Panc1 (cell line): ENCODE results near the gene TAAR8. TPM values are rescaled to one million over a fixed set of nuclear protein-coding genes. Genes with fewer than 3 reads are reported as not detected.

Source experiments
- ATAC-seq: fragments of 200-7000 bp; cut with Tn5 transposase; 2 replicates; pipeline ENCODE4 v1.9.1; 2020; ENCODE audit warnings: mild to moderate bottlenecking, moderate library complexity
- BruUV-seq: library from RNA; stranded (reverse); fragments of 400-500 nt; replicated peaks from 2 replicates; lab custom pipeline; 2021; lab: Mats Ljungman, UMichigan
- CTCF ChIA-PET: fragments of 300-600 bp; sonication (Branson Sonifier 250); formaldehyde crosslinking; loops from one replicate; lab custom pipeline; 2022; ENCODE audit warnings: antibody characterized with exemption; lab: Charles Lee
- POLR2A ChIA-PET: fragments of 300-600 bp; sonication (Branson Sonifier 250); formaldehyde crosslinking; loops from one replicate; lab custom pipeline; 2022; ENCODE audit warnings: antibody characterized with exemption; lab: Charles Lee
- DNase-seq: peaks from one replicate; pipeline ENCODE4 v3.0.0-alpha.2; 2010; ENCODE audit warnings: low read depth, low spot score
- H3K27ac ChIP-seq: 2 replicates; pipeline ENCODE4 v1.5.1; 2011; ENCODE audit warnings: mild to moderate bottlenecking, low read length, inconsistent platforms
- H3K27me3 ChIP-seq: fragments of 200-500 bp; sonication (Bioruptor generic); 2 replicates; pipeline ENCODE4 v1.6.0; 2014; ENCODE audit warnings: low read length, inconsistent platforms; ENCODE audit not compliant: control insufficient read depth, insufficient read depth
- H3K36me3 ChIP-seq: fragments of 200-500 bp; sonication (Bioruptor generic); 2 replicates; pipeline ENCODE4 v1.5.1; 2014; ENCODE audit warnings: inconsistent platforms, mild to moderate bottlenecking, low read length, moderate library complexity; ENCODE audit not compliant: control insufficient read depth, insufficient read depth
- H3K4me1 ChIP-seq: 2 replicates; pipeline ENCODE4 v1.5.1; 2011; ENCODE audit warnings: inconsistent platforms, mild to moderate bottlenecking, low read length, moderate library complexity; ENCODE audit not compliant: control insufficient read depth, insufficient read depth
- H3K4me3 ChIP-seq, 2 experiments: 2 replicates each; pipeline ENCODE4 v1.5.1; 2011 to 2012; ENCODE audit warnings: low read depth in 2 of 2, low read length in 2 of 2, mild to moderate bottlenecking in 2 of 2, inconsistent platforms in 1 of 2, moderate library complexity in 1 of 2
- H3K9me3 ChIP-seq: fragments of 200-500 bp; sonication (Bioruptor generic); 2 replicates; pipeline ENCODE4 v1.5.1; 2014; ENCODE audit warnings: low read depth, mild to moderate bottlenecking, inconsistent platforms, low read length, moderate library complexity; ENCODE audit not compliant: control insufficient read depth, insufficient read depth
- POLR2AphosphoS5 ChIP-seq: IDR thresholded peaks from 2 replicates; pipeline ENCODE4 v1.6.1; 2012; ENCODE audit warnings: mild to moderate bottlenecking, low read depth, low read length, moderate library complexity
- SIN3A ChIP-seq: IDR thresholded peaks from 2 replicates; pipeline ENCODE4 v1.6.1; 2012; ENCODE audit warnings: low read depth, mild to moderate bottlenecking, low read length, moderate library complexity, borderline replicate concordance; ENCODE audit not compliant: insufficient read depth
- TCF7L2 ChIP-seq: IDR thresholded peaks from 2 replicates; pipeline ENCODE4 v1.6.1; 2011; ENCODE audit warnings: mild to moderate bottlenecking, low read depth, low read length, inconsistent platforms
- in situ Hi-C: cut with HindIII; loops from 2 replicates; pipeline ENCODE4 v1.10.0; 2016; ENCODE audit warnings: low sequenced_read_pairs, low pct_unique_long_range_greater_than_20kb
- intact Hi-C: fragments of 100-400 bp; cut with micrococcal nuclease; formaldehyde crosslinking; loops from one replicate; pipeline ENCODE4 v1.10.0; 2022; ENCODE audit not compliant: unreplicated experiment
- total RNA-seq: library from RNA; stranded (reverse); gene quantifications from one replicate; pipeline ENCODE4 v1.2.1, GENCODE V29; 2021; ENCODE audit not compliant: unreplicated experiment
- TF ChIP-seq, protein P1 (sequence below), 2 experiments: IDR thresholded peaks; 2 replicates each; pipeline ENCODE4 v1.6.1; 2011 to 2012; ENCODE audit warnings: low read depth in 2 of 2, control low read depth in 1 of 2, low read length in 1 of 2, mild to moderate bottlenecking in 1 of 2, moderate library complexity in 1 of 2; ENCODE audit not compliant: insufficient read depth in 1 of 2
- TF ChIP-seq, protein P2 (sequence below): fragments of 450-650 bp; IDR thresholded peaks from 2 replicates; pipeline ENCODE4 v1.5.1; 2017; ENCODE audit warnings: mild to moderate bottlenecking

The TAAR8 gene
- total RNA-seq, 1 experiment from 2014 or later: not detected

DNA sequence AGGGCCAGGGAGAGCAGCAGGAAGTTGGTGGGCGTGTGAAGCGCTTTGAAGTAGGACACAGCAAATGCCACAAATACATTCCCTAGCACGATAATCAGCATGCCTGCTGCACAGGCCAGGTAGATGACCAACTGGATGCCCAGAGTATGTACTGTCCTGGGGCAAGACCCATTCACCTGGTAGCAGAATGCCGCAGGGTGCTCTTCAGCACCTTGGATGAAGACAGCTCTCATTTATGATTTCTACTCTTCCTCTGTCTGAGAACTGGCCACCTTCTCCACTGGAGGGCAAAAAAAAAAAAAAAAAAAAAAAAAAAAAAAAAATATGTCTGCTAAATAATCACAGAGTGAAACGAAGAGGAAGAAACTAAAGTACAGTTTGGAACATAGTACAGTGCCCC lies 37.0 kb downstream of the TAAR8 start, which contains the start of gene TAAR5:
TSS of gene TAAR5 (minus strand) at position 288 of the 400 bp plus-strand sequence. CDS start at position 233, 55 bp downstream.
- H3K27ac ChIP-seq: no peak within 1 kb of the TSS
- no peak within 1 kb of the TSS for H3K4me3 ChIP-seq
- TF ChIP-seq SIN3A (no peak), TCF7L2 (no peak), POLR2AphosphoS5 (no peak)
- TF ChIP-seq, protein P1, sequence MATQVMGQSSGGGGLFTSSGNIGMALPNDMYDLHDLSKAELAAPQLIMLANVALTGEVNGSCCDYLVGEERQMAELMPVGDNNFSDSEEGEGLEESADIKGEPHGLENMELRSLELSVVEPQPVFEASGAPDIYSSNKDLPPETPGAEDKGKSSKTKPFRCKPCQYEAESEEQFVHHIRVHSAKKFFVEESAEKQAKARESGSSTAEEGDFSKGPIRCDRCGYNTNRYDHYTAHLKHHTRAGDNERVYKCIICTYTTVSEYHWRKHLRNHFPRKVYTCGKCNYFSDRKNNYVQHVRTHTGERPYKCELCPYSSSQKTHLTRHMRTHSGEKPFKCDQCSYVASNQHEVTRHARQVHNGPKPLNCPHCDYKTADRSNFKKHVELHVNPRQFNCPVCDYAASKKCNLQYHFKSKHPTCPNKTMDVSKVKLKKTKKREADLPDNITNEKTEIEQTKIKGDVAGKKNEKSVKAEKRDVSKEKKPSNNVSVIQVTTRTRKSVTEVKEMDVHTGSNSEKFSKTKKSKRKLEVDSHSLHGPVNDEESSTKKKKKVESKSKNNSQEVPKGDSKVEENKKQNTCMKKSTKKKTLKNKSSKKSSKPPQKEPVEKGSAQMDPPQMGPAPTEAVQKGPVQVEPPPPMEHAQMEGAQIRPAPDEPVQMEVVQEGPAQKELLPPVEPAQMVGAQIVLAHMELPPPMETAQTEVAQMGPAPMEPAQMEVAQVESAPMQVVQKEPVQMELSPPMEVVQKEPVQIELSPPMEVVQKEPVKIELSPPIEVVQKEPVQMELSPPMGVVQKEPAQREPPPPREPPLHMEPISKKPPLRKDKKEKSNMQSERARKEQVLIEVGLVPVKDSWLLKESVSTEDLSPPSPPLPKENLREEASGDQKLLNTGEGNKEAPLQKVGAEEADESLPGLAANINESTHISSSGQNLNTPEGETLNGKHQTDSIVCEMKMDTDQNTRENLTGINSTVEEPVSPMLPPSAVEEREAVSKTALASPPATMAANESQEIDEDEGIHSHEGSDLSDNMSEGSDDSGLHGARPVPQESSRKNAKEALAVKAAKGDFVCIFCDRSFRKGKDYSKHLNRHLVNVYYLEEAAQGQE (IDR thresholded peaks at IDR 0.05; ENCODE audit: insufficient read depth in 1 of 2, low read depth in 2 of 2, low read length in 1 of 2): no peak
- TF ChIP-seq, protein P2, sequence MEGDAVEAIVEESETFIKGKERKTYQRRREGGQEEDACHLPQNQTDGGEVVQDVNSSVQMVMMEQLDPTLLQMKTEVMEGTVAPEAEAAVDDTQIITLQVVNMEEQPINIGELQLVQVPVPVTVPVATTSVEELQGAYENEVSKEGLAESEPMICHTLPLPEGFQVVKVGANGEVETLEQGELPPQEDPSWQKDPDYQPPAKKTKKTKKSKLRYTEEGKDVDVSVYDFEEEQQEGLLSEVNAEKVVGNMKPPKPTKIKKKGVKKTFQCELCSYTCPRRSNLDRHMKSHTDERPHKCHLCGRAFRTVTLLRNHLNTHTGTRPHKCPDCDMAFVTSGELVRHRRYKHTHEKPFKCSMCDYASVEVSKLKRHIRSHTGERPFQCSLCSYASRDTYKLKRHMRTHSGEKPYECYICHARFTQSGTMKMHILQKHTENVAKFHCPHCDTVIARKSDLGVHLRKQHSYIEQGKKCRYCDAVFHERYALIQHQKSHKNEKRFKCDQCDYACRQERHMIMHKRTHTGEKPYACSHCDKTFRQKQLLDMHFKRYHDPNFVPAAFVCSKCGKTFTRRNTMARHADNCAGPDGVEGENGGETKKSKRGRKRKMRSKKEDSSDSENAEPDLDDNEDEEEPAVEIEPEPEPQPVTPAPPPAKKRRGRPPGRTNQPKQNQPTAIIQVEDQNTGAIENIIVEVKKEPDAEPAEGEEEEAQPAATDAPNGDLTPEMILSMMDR: no peak
- no peak for ATAC-seq
- H3K27me3 ChIP-seq: no peaks in the 10 kb centered on the region; the same call in 1 of the 2 replicates
- DNase-seq: no peak
- no peaks in the 10 kb centered on the region for H3K36me3 ChIP-seq
- BruUV-seq: no TSS peak
- ChIA-PET CTCF (no interaction called here), POLR2A (no interaction called here)
- H3K4me1 ChIP-seq: no peaks in the 10 kb centered on the region
- H3K9me3 ChIP-seq: no peaks in the 10 kb centered on the region
- intact Hi-C loops: no loop called here
- in situ Hi-C loops: no loop called here

DNA sequence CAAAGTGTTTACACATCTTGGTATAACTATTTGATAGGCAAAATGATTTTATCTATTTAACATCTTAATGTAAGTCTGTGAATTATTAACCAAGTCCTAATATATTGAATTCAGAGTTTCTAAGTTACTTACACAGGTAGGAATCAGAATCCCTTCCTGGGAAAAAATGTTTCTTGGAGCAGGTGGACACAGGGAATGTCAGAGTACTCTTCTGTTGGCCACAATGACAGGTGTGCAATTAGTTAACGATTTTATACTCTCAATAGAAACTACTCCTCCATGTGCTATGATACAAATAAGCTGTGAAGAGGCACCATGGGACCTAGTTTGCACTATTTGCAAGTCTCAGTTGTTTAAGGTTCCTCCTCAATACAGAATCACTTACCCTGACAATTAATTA lies 37.9 kb downstream of the TAAR8 start:
- Histone ChIP-seq H3K27me3 (no peaks in the 10 kb centered on the region; the same call in 1 of the 2 replicates), H3K4me3 (no peak overlapping the region), H3K4me1 (no peaks in the 10 kb centered on the region), H3K9me3 (no peaks in the 10 kb centered on the region), H3K36me3 (no peaks in the 10 kb centered on the region), H3K27ac (no peak overlapping the region)
- CTCF ChIA-PET: no interaction called here
- in situ Hi-C loops (no loop called here), intact Hi-C loops (no loop called here)
- ATAC-seq (no peak), DNase-seq (no peak)
- TF ChIP-seq, protein P2: no peak
- POLR2A ChIA-PET: no interaction called here
- no TSS peak for BruUV-seq
